Gastroesophageal sphincter (tissue), 4 donors: ENCODE data around the gene ERC1. TPM values are rescaled to one million over a fixed set of nuclear protein-coding genes. Genes with fewer than 3 reads are reported as not detected.

Source experiments
- ATAC-seq: fragments of 150-250 bp; one replicate; pipeline ENCODE4 v1.9.1; 2016; ENCODE audit warnings: mild to moderate bottlenecking, moderate library complexity
- H3K27ac ChIP-seq, 4 donors: fragments of 200-600 bp; sonication (generic) in 3 of 4; 1 replicate in 3 of 4; 2 replicates in 1 of 4; pipeline ENCODE4 v1.5.1; 2016 to 2019
- H3K27me3 ChIP-seq: fragments of 200-600 bp; sonication (generic); one replicate; pipeline ENCODE4 v1.5.1; 2019
- H3K36me3 ChIP-seq, 2 donors: fragments of 200-600 bp; sonication (generic); one replicate each; pipeline ENCODE4 v1.5.1; 2019; ENCODE audit warnings: control low read depth in 1 of 2
- H3K4me1 ChIP-seq, 3 donors: fragments of 200-600 bp; sonication (generic); 1 replicate in 2 of 3; 2 replicates in 1 of 3; pipeline ENCODE4 v1.5.1; 2016 to 2019; ENCODE audit warnings: control low read depth in 2 of 3
- H3K4me3 ChIP-seq, 2 donors: fragments of 200-600 bp; sonication (generic); one replicate each; pipeline ENCODE4 v1.5.1; 2019; ENCODE audit warnings: mild to moderate bottlenecking in 1 of 2, moderate library complexity in 1 of 2
- H3K9me3 ChIP-seq, 3 donors: fragments of 200-600 bp; sonication (generic); one replicate each; pipeline ENCODE4 v1.5.1; 2017 to 2019; ENCODE audit warnings: control low read depth in 2 of 3
- EP300 ChIP-seq: sonication (generic); formaldehyde crosslinking; IDR thresholded peaks from one replicate; pipeline ENCODE4 v1.6.1; 2017; ENCODE audit warnings: antibody characterized with exemption, mild to moderate bottlenecking
- POLR2A ChIP-seq, 2 donors: fragments of 450-650 bp; IDR thresholded peaks; one replicate each; pipeline ENCODE4 v1.6.1; 2017; ENCODE audit warnings: antibody characterized with exemption in 2 of 2, mild to moderate bottlenecking in 2 of 2, moderate library complexity in 1 of 2
- POLR2AphosphoS5 ChIP-seq: sonication (generic); formaldehyde crosslinking; IDR thresholded peaks from one replicate; pipeline ENCODE4 v1.6.1; 2017; ENCODE audit warnings: antibody characterized with exemption
- WGBS, 2 donors: methylation state at CpG; one replicate each; pipeline ENCODE4 v1.1.5; 2018; ENCODE audit warnings: low coverage in 1 of 2; 5-methylcytosine and 5-hydroxymethylcytosine counted together
- total RNA-seq, 4 donors: library from RNA; depleted of rRNA; stranded (reverse); fragments of >200 nt; gene quantifications; one replicate each; pipeline ENCODE4 v1.1.0, GENCODE V29; 2016
- TF ChIP-seq, protein P1 (sequence below), 4 experiments: fragments of 200-600 bp in 2 of 4; fragments of 450-650 bp in 2 of 4; sonication (generic) in 1 of 4; IDR thresholded peaks; one replicate each; pipeline ENCODE4 v1.5.1; 2017 to 2019; ENCODE audit warnings: antibody characterized with exemption in 4 of 4, mild to moderate bottlenecking in 2 of 4, moderate library complexity in 2 of 4

ERC1 gene
- total RNA-seq, 4 donors from 2014 or later = 38.3 to 80.2 (median 58.4) TPM

DNA sequence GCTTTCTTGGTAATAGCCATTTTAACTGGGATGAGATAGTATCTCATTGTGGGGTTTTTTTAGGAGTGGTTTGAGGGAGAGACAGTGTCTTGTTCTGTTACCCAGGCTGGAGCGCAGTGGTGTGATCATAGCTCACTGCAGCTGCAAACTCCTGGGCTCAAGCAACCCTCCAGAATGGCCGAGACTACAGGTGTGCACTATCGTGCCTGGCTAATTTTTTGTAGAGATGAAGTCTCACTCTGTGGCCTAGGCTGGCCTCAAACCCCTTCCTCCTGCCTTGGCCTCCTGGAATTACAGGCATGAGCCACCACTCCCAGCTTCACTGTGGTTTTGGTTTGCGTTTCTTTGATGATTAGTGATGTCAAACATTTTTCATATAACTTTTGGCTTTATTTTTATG, 293.6 kb downstream of the ERC1 start:
- no peak overlapping the region for H3K27ac ChIP-seq
- peaks cover 0 to 37% (median 0%) of the 10 kb centered on the region in 3 donors for H3K4me1 ChIP-seq
- no peaks in the 10 kb centered on the region for H3K36me3 ChIP-seq
- no peak overlapping the region for H3K4me3 ChIP-seq
- 90 to 100% methylated on average over 2 to 3 of the region's 4 CpGs for WGBS, 2 donors
- H3K9me3 ChIP-seq = no peaks in the 10 kb centered on the region
- no peak for ATAC-seq
- TF ChIP-seq POLR2AphosphoS5 (no peak), EP300 (no peak), POLR2A (IDR thresholded peaks at IDR 0.05) (no peak)
- TF ChIP-seq, protein P1, sequence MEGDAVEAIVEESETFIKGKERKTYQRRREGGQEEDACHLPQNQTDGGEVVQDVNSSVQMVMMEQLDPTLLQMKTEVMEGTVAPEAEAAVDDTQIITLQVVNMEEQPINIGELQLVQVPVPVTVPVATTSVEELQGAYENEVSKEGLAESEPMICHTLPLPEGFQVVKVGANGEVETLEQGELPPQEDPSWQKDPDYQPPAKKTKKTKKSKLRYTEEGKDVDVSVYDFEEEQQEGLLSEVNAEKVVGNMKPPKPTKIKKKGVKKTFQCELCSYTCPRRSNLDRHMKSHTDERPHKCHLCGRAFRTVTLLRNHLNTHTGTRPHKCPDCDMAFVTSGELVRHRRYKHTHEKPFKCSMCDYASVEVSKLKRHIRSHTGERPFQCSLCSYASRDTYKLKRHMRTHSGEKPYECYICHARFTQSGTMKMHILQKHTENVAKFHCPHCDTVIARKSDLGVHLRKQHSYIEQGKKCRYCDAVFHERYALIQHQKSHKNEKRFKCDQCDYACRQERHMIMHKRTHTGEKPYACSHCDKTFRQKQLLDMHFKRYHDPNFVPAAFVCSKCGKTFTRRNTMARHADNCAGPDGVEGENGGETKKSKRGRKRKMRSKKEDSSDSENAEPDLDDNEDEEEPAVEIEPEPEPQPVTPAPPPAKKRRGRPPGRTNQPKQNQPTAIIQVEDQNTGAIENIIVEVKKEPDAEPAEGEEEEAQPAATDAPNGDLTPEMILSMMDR (IDR thresholded peaks at IDR 0.05) = no peak
- H3K27me3 ChIP-seq = no peaks in the 10 kb centered on the region

- Histone ChIP-seq H3K4me1 (peaks cover 0 to 18% (median 0%) of the 10 kb centered on the region in 3 donors), H3K27me3 (no peaks in the 10 kb centered on the region), H3K27ac (no peak overlapping the region), H3K36me3 (peaks cover 0 to 3% of the 10 kb centered on the region in 2 donors), H3K9me3 (no peaks in the 10 kb centered on the region), H3K4me3 (no peak overlapping the region)
- TF ChIP-seq POLR2A (IDR thresholded peaks at IDR 0.05) = no peak
- no peak for TF ChIP-seq EP300
- TF ChIP-seq, protein P1 (IDR thresholded peaks at IDR 0.05) = no peak
- TF ChIP-seq POLR2AphosphoS5 = no peak
- 84 to 89% methylated on average over 3 of the region's 3 CpGs for WGBS, 2 donors
- ATAC-seq = no peak
Measured at GRCh38 chr12:1287446-1287975, 296.5 kb downstream of the ERC1 start.

- TF ChIP-seq POLR2A (IDR thresholded peaks at IDR 0.05) = no peak
- TF ChIP-seq, protein P1 (IDR thresholded peaks at IDR 0.05) = no peak
- no peak for TF ChIP-seq EP300
- no peak for TF ChIP-seq POLR2AphosphoS5
- Histone ChIP-seq H3K4me1 (peaks cover 0 to 11% (median 0%) of the 10 kb centered on the region in 3 donors), H3K9me3 (no peaks in the 10 kb centered on the region), H3K27me3 (no peaks in the 10 kb centered on the region), H3K36me3 (peaks cover 0 to 3% of the 10 kb centered on the region in 2 donors), H3K27ac (no peak overlapping the region), H3K4me3 (no peak overlapping the region)
- WGBS, 2 donors = 81 to 84% methylated on average over 5 to 7 of the region's 7 CpGs
- no peak for ATAC-seq
Measured at GRCh38 chr12:1288333-1288732, 297.3 kb downstream of the ERC1 start.

DNA sequence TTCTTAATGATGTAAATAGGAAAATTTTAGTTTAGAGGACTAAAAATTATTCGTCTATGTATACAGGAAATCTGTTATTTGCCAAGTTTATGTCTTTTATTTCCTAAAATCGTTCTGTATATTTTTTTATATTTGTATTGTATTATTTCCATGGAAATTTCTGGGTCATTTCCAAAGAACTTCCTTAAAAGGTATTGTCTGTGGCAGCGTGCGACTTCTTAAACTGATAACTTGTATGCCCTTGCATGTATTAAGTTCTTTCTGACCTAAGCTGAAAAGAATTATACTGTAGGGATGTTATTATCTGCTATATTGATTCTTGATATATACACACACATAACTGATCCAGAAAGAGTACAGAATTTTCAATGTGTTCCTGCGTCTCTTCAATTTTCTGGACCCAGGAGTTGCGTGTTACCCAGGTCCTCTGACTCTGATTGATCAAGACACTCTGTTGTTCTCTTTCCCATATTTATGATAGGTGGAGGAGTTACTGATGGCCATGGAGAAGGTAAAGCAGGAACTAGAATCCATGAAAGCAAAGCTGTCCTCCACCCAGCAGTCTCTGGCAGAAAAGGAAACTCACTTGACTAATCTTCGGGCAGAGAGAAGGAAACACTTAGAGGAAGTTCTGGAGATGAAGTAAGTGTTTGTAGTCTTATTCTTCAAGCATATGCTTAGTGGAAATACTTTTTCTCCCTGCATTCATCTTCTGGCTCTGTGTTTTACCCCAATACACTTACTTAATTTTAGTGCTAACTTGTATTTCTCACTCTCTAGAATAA, 298.5 kb downstream of the ERC1 start:
- no peak overlapping the region for H3K4me3 ChIP-seq
- ATAC-seq = no peak
- H3K4me1 ChIP-seq = peaks cover 0 to 9% (median 0%) of the 10 kb centered on the region in 3 donors
- WGBS, 2 donors = 48 to 51% methylated on average over 7 of the region's 7 CpGs
- H3K36me3 ChIP-seq = peaks cover 0 to 3% of the 10 kb centered on the region in 2 donors
- TF ChIP-seq, protein P1 (IDR thresholded peaks at IDR 0.05) = no peak
- TF ChIP-seq POLR2A (IDR thresholded peaks at IDR 0.05) = no peak
- no peak for TF ChIP-seq EP300
- TF ChIP-seq POLR2AphosphoS5 = no peak
- H3K27ac ChIP-seq = peak overlapping the region in 2 of 4 donors; percentile 11 to 22
- H3K27me3 ChIP-seq = no peaks in the 10 kb centered on the region
- no peaks in the 10 kb centered on the region for H3K9me3 ChIP-seq
